CD14-positive monocyte (primary cell): ENCODE measurements around the gene RPL29. TPM values are rescaled to one million over a fixed set of nuclear protein-coding genes. Genes with fewer than 3 reads are reported as not detected.

Experiments
- DNase-seq, 3 donors: peaks; one replicate each; pipeline ENCODE4 v3.0.0-alpha.2; 2011 to 2022
- H2AFZ ChIP-seq: 2 replicates; pipeline ENCODE4 v1.6.0; 2012; ENCODE audit warnings: mild to moderate bottlenecking, low read depth, low read length, inconsistent platforms; ENCODE audit not compliant: insufficient read depth, poor library complexity, severe bottlenecking
- H3K27ac ChIP-seq, 2 donors: 1 replicate in 1 of 2; 2 replicates in 1 of 2; pipeline ENCODE4 v1.5.1; 2012 to 2013; ENCODE audit warnings: low read length in 2 of 2, control low read depth in 1 of 2, inconsistent platforms in 1 of 2, low read depth in 1 of 2, mild to moderate bottlenecking in 1 of 2
- H3K27me3 ChIP-seq, 2 donors: one replicate each; pipeline versions ENCODE4 v1.6.0 to v1.6.1; 2011 to 2013; ENCODE audit warnings: low read length in 2 of 2; ENCODE audit not compliant: control insufficient read depth in 2 of 2, insufficient read depth in 2 of 2
- H3K36me3 ChIP-seq, 2 donors: replicated peaks in 1 of 2; 1 replicate in 1 of 2; 2 replicates in 1 of 2; pipeline versions ENCODE4 v1.5.1 to v1.6.1; 2012 to 2013; ENCODE audit warnings: low read length in 2 of 2, control low read depth in 1 of 2, inconsistent platforms in 1 of 2, mild to moderate bottlenecking in 1 of 2; ENCODE audit not compliant: insufficient read depth in 2 of 2, control insufficient read depth in 1 of 2
- H3K4me1 ChIP-seq, 2 donors: 1 replicate in 1 of 2; 2 replicates in 1 of 2; pipeline versions ENCODE4 v1.5.1 to v1.6.1; 2012 to 2013; ENCODE audit warnings: low read length in 2 of 2, control low read depth in 1 of 2, inconsistent platforms in 1 of 2, mild to moderate bottlenecking in 1 of 2, moderate library complexity in 1 of 2; ENCODE audit not compliant: insufficient read depth in 2 of 2, control insufficient read depth in 1 of 2
- H3K4me2 ChIP-seq: replicated peaks from 2 replicates; pipeline ENCODE3; 2012; ENCODE audit warnings: low read length, moderate library complexity, mild to moderate bottlenecking; ENCODE audit not compliant: poor library complexity, severe bottlenecking; ENCODE audit errors: extremely low read depth
- H3K4me3 ChIP-seq, 3 experiments: fragments of 200-600 bp in 1 of 3; sonication (generic) in 1 of 3; replicated peaks in 1 of 3; 1 replicate in 2 of 3; 2 replicates in 1 of 3; pipeline ENCODE4 v1.5.1; 2011 to 2013; ENCODE audit warnings: low read length in 3 of 3, mild to moderate bottlenecking in 3 of 3, control low read depth in 2 of 3, low read depth in 2 of 3, inconsistent platforms in 1 of 3, moderate library complexity in 1 of 3
- H3K79me2 ChIP-seq: 2 replicates; pipeline ENCODE4 v1.6.0; 2012; ENCODE audit warnings: mild to moderate bottlenecking, control low read depth, inconsistent platforms, low read length, moderate library complexity; ENCODE audit not compliant: insufficient read depth
- H3K9ac ChIP-seq: 2 replicates; pipeline ENCODE4 v1.6.0; 2017; ENCODE audit warnings: low read length, mild to moderate bottlenecking; ENCODE audit not compliant: insufficient read depth, poor library complexity, severe bottlenecking
- H3K9me3 ChIP-seq, 2 donors: replicated peaks in 1 of 2; 1 replicate in 1 of 2; 2 replicates in 1 of 2; pipeline versions ENCODE4 v1.5.1 to v1.6.1; 2012 to 2013; ENCODE audit warnings: low read length in 2 of 2, control low read depth in 1 of 2; ENCODE audit not compliant: control insufficient read depth in 1 of 2, insufficient read depth in 1 of 2
- H4K20me1 ChIP-seq: 2 replicates; pipeline ENCODE4 v1.6.0; 2012; ENCODE audit warnings: mild to moderate bottlenecking, low read length, control low read depth, moderate library complexity; ENCODE audit not compliant: insufficient read depth
- H3K27ac Mint-ChIP-seq, 7 donors: one replicate each; pipeline ENCODE4 v1.8.0; 2020; ENCODE audit warnings: mild to moderate bottlenecking in 7 of 7, mixed read lengths in 7 of 7, moderate library complexity in 6 of 7, inconsistent platforms in 2 of 7
- H3K27me3 Mint-ChIP-seq, 3 donors: one replicate each; pipeline ENCODE4 v1.8.0; 2021 to 2022; ENCODE audit warnings: low read depth in 3 of 3, mild to moderate bottlenecking in 3 of 3, mixed read lengths in 3 of 3, moderate library complexity in 3 of 3, inconsistent platforms in 1 of 3
- H3K36me3 Mint-ChIP-seq, 2 donors: one replicate each; pipeline ENCODE4 v1.8.0; 2020; ENCODE audit warnings: mixed read lengths in 2 of 2, inconsistent platforms in 1 of 2, mild to moderate bottlenecking in 1 of 2
- H3K4me1 Mint-ChIP-seq: one replicate; pipeline ENCODE4 v1.8.0; 2020; ENCODE audit warnings: mild to moderate bottlenecking, mixed read lengths
- H3K4me3 Mint-ChIP-seq, 2 donors: one replicate each; pipeline ENCODE4 v1.8.0; 2020; ENCODE audit warnings: mild to moderate bottlenecking in 2 of 2, mixed read lengths in 2 of 2, moderate library complexity in 1 of 2
- H3K9me3 Mint-ChIP-seq, 7 donors: one replicate each; pipeline ENCODE4 v1.8.0; 2020 to 2022; ENCODE audit warnings: mixed read lengths in 7 of 7, mild to moderate bottlenecking in 6 of 7, moderate library complexity in 6 of 7, inconsistent platforms in 2 of 7
- WGBS: methylation state at CpG from one replicate; pipeline ENCODE4 v1.1.5; 2013; ENCODE audit warnings: missing lambda C conversion rate; ENCODE audit not compliant: insufficient coverage; 5-methylcytosine and 5-hydroxymethylcytosine counted together
- intact Hi-C, 2 donors: fragments of 100-400 bp; cut with micrococcal nuclease; formaldehyde crosslinking; loops; one replicate each; pipeline versions ENCODE4 v1.15.0 to v1.15.1; 2023
- polyA plus RNA-seq, 3 donors: library from polyadenylated mRNA; depleted of rRNA in 1 of 3; unstranded in 2 of 3; stranded (reverse) in 1 of 3; fragments of 300-500 nt in 2 of 3; fragments of >200 nt in 1 of 3; fragmentation: Illumina TruSeq in 2 of 3; gene quantifications; 1 replicate in 2 of 3; 2 replicates in 1 of 3; pipeline ENCODE4 v1.2.3, GENCODE V29; 2012 to 2021
- TF ChIP-seq, protein P1 (sequence below): fragments of 200-600 bp; IDR thresholded peaks from one replicate; pipeline ENCODE4 v1.8.0; 2022; ENCODE audit warnings: antibody characterized with exemption, mild to moderate bottlenecking

Gene RPL29
- polyA plus RNA-seq, 3 donors: 753 to 2,360 (median 856) TPM

DNA sequence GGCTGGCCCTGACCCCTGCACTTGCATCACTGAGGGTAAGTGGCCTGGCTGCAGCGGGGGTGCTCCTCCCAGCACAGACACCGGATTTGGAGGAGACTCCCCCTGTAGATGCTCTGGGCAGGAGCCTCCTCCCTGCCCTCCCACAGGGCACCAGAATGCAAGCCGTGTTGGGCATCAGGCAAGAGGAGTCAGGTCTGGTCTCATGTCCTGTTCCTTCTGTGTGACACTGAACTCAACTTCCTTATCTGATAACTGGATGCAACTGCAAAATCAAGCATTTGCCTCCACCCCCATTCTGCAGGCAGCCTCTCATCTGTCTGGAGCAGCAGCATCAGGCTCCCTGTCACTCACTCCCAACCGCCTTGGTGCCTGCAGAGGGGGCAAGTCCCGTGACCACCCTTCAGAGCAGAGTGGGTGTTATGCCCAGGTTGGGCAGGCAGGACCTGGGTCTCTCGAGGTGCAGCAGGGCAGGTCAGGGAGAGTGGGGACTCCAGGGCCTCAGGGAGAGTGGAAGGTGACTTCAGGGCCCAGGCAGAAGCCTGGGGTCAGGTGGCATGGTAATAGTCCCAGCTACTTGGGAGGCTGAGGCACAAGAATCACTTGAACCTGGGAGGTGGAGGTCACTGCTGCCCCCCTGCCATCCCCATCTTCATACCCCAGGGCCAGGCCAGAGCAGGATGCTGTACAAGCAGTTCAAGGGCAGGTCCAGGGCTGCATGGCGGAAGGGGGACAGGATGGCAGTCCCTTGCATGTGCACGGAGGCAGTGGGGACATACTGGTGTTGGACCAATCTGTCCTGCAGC lies 10.5 kb upstream of the RPL29 start:
- Mint-ChIP-seq H3K4me1 (peaks cover 23% of the 10 kb centered on the region), H3K27me3 (peaks cover 1 to 5% (median 5%) of the 10 kb centered on the region in 3 donors), H3K27ac (peak overlapping the region in 1 of 7 donors; percentile 22), H3K9me3 (no peaks in the 10 kb centered on the region), H3K4me3 (no peak overlapping the region), H3K36me3 (no peaks in the 10 kb centered on the region)
- intact Hi-C loops: no loop called here
- H3K36me3 ChIP-seq: no peaks in the 10 kb centered on the region
- 60% methylated on average over 7 of the region's 8 CpGs for WGBS
- H3K27ac ChIP-seq: no peak overlapping the region
- no peaks in the 10 kb centered on the region for H3K79me2 ChIP-seq
- H3K4me1 ChIP-seq: peaks cover 22 to 29% of the 10 kb centered on the region in 2 donors
- TF ChIP-seq, protein P1, sequence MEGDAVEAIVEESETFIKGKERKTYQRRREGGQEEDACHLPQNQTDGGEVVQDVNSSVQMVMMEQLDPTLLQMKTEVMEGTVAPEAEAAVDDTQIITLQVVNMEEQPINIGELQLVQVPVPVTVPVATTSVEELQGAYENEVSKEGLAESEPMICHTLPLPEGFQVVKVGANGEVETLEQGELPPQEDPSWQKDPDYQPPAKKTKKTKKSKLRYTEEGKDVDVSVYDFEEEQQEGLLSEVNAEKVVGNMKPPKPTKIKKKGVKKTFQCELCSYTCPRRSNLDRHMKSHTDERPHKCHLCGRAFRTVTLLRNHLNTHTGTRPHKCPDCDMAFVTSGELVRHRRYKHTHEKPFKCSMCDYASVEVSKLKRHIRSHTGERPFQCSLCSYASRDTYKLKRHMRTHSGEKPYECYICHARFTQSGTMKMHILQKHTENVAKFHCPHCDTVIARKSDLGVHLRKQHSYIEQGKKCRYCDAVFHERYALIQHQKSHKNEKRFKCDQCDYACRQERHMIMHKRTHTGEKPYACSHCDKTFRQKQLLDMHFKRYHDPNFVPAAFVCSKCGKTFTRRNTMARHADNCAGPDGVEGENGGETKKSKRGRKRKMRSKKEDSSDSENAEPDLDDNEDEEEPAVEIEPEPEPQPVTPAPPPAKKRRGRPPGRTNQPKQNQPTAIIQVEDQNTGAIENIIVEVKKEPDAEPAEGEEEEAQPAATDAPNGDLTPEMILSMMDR: no peak
- no peaks in the 10 kb centered on the region for H3K9me3 ChIP-seq
- peak in 1 of 3 donors; percentile 17 for DNase-seq
- H3K27me3 ChIP-seq: no peaks in the 10 kb centered on the region
- peak overlapping the region; percentile 59 for H2AFZ ChIP-seq
- H4K20me1 ChIP-seq: no peaks in the 10 kb centered on the region
- no peak overlapping the region for H3K9ac ChIP-seq
- no peak overlapping the region for H3K4me3 ChIP-seq
- no peak overlapping the region for H3K4me2 ChIP-seq

DNA sequence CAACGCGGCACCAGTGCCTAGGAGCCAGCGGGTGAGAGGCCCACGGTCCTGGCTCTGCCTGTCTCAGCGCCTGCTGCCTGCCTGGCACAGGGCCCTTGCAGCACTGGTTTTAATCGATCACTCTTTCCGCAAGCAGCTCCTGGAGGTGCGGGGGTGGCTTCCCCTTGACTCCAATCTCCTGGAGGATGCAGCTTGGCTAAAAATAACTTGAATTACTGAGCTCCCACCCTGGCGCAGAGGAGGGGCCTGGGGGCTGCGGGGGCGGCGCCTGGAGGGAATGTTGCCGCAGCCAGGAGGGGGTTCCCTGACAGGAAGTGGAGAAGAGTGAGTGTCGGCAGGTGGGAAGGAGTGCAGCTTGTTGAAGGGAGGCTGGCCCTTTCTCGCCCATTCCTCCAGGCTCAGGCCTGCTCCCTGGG lies 9.9 kb upstream of the RPL29 start:
- Histone ChIP-seq H3K4me1 (peaks cover 22 to 29% of the 10 kb centered on the region in 2 donors), H3K9ac (no peak overlapping the region), H3K4me3 (no peak overlapping the region), H3K9me3 (no peaks in the 10 kb centered on the region), H3K4me2 (no peak overlapping the region), H3K27me3 (no peaks in the 10 kb centered on the region), H2AFZ (peak overlapping the region; percentile 59), H3K36me3 (no peaks in the 10 kb centered on the region), H3K27ac (no peak overlapping the region), H4K20me1 (no peaks in the 10 kb centered on the region), H3K79me2 (no peaks in the 10 kb centered on the region)
- TF ChIP-seq, protein P1: no peak
- Mint-ChIP-seq H3K27me3 (peaks cover 1 to 7% (median 5%) of the 10 kb centered on the region in 3 donors), H3K27ac (no peak overlapping the region), H3K36me3 (no peaks in the 10 kb centered on the region), H3K9me3 (no peaks in the 10 kb centered on the region), H3K4me1 (peaks cover 23% of the 10 kb centered on the region), H3K4me3 (no peak overlapping the region)
- intact Hi-C loops: no loop called here
- DNase-seq: no peak
- WGBS: 28% methylated on average over 14 of the region's 15 CpGs
